Muscle layer of colon (tissue), 2 donors: ENCODE measurements around the gene SDC4.

ENCODE experiments used
- H3K27ac ChIP-seq: one replicate; pipeline ENCODE4 v1.7.0; 2013; ENCODE audit warnings: low read depth, mild to moderate bottlenecking, low read length, moderate library complexity
- H3K27me3 ChIP-seq, 2 donors: one replicate each; pipeline ENCODE4 v1.7.0; 2013; ENCODE audit warnings: low read length in 2 of 2, mild to moderate bottlenecking in 2 of 2; ENCODE audit not compliant: insufficient read depth in 2 of 2, control insufficient read depth in 1 of 2
- H3K36me3 ChIP-seq: one replicate; pipeline ENCODE4 v1.7.0; 2013; ENCODE audit warnings: mild to moderate bottlenecking, low read length; ENCODE audit not compliant: insufficient read depth
- H3K4me1 ChIP-seq: one replicate; pipeline ENCODE4 v1.7.0; 2013; ENCODE audit warnings: mild to moderate bottlenecking, low read length; ENCODE audit not compliant: insufficient read depth
- H3K4me3 ChIP-seq, 2 donors: one replicate each; pipeline ENCODE4 v1.7.0; 2013; ENCODE audit warnings: low read length in 2 of 2, low read depth in 1 of 2, mild to moderate bottlenecking in 1 of 2, moderate library complexity in 1 of 2
- H3K9ac ChIP-seq: one replicate; pipeline ENCODE4 v1.7.0; 2013; ENCODE audit warnings: low read length
- H3K9me3 ChIP-seq: one replicate; pipeline ENCODE4 v1.7.0; 2013; ENCODE audit warnings: mild to moderate bottlenecking, low read length
- donor health status: abdominal sarcoma.
- donor health status: Adenocarcinoma of cecum.

The SDC4 gene

GRCh38 chr20:45347936-45348778 is at the start of gene SDC4:
Gene SDC4, minus strand, starts transcription at chr20:45348424. Its CDS starts 40 bp downstream, at chr20:45348384.
- Histone ChIP-seq H3K27me3 (no peaks in the 10 kb centered on the region), H3K4me1 (peaks cover 41% of the 10 kb centered on the region), H3K9ac (peak within 1 kb of the TSS; percentile 100), H3K36me3 (no peaks in the 10 kb centered on the region), H3K27ac (peak within 1 kb of the TSS; percentile 86), H3K9me3 (no peaks in the 10 kb centered on the region), H3K4me3 (peak within 1 kb of the TSS; percentile 90 to 92)

DNA sequence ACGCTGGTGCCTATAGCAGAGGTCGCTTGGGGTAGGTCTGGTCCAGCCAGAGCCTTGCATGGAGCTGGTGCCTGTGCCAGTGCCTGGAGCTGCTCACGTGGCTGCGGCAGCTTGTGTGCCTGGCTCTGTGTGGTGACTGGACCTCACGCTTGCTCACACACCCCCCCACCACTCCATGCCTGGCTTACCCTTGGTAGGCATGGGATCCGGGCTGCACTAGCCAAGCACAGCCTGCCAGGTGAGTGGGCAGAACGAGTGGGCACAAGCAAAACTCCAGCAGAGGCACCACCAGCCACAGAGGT is 46.8 kb upstream of the SDC4 start:
- H3K9ac ChIP-seq: no peak overlapping the region
- H3K27ac ChIP-seq: no peak overlapping the region
- H3K4me1 ChIP-seq: no peaks in the 10 kb centered on the region

DNA sequence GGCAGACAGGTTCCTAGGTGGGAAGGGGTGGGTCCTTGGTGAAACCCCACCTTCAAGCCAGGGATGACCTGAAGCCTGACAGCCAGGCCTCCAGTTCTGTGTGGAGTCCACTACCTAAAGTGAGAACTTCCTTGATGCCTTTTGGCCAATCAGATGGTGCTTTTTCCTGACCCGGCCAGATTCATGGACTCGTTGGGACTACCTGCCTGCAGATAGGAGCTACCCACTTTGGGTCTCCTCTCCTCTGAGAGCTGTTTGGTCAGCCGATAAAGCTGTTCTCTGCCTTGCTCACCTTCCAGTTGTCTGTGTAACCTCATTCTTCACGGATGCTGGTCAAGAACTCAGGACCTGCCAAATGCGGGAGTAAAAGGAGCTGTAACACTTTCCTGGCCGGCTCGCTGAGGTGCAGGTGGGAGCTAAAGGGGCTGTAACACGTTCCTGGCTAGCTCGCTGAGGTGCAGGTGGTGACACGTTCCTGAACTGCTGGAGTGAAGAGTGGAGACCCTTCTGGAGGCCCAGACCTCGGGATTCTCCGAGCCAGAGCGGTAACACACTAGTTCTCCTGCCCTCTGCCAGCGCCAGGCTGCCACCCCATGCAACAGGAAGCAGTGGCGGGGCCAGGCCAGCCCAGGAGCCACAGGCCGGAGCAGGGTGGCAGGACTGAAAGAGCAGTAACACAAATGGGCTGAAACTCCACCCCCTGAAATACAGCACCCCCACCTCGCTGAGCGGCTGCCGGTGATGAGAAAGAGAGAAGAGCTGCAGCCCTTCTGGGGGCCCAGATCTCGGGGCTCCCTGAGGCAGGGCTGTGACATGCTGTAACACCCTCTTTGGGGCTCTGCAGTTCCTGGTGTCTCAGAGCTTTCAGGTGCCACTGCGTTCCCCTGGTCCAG is 46.2 kb upstream of the SDC4 start:
- Histone ChIP-seq H3K36me3 (peaks cover 4% of the 10 kb centered on the region), H3K9ac (no peak overlapping the region), H3K27me3 (no peaks in the 10 kb centered on the region), H3K4me3 (no peak overlapping the region), H3K4me1 (no peaks in the 10 kb centered on the region), H3K27ac (no peak overlapping the region), H3K9me3 (no peaks in the 10 kb centered on the region)

More for the DNA sequence above, 46.8 kb upstream of the SDC4 start:
- peaks cover 4% of the 10 kb centered on the region for H3K36me3 ChIP-seq
- no peaks in the 10 kb centered on the region for H3K27me3 ChIP-seq
- H3K9me3 ChIP-seq: no peaks in the 10 kb centered on the region
- no peak overlapping the region for H3K4me3 ChIP-seq

- Histone ChIP-seq H3K9ac (no peak overlapping the region), H3K9me3 (no peaks in the 10 kb centered on the region), H3K36me3 (peaks cover 4% of the 10 kb centered on the region), H3K27ac (no peak overlapping the region), H3K4me1 (no peaks in the 10 kb centered on the region), H3K27me3 (no peaks in the 10 kb centered on the region), H3K4me3 (no peak overlapping the region)
Measured at GRCh38 chr20:45392733-45393132, 44.5 kb upstream of the SDC4 start.

DNA sequence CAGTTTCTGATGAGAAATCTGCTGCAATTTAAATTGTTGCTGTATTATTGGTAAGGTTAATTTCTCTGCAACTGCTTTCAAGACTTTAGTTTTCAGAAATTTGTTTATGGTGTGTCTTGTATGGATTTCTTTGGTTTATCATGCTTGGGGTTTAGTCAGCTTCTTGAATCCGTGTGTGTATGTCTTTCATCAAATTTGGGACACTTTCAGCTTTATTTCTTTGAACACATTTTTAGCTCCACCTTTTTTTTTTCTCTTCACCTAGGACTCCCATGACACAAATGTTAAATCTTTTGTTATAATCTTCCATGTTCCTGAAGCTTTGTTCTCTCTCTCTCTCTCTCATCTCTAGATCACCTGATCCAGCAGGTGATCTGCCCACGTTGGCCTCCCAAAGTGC is 43.3 kb upstream of the SDC4 start:
- Histone ChIP-seq H3K4me1 (no peaks in the 10 kb centered on the region), H3K27ac (no peak overlapping the region), H3K36me3 (peaks cover 4% of the 10 kb centered on the region), H3K4me3 (no peak overlapping the region), H3K27me3 (no peaks in the 10 kb centered on the region), H3K9me3 (no peaks in the 10 kb centered on the region), H3K9ac (no peak overlapping the region)

- Histone ChIP-seq H3K36me3 (peaks cover 4% of the 10 kb centered on the region), H3K4me3 (no peak overlapping the region), H3K27me3 (no peaks in the 10 kb centered on the region), H3K27ac (no peak overlapping the region), H3K9me3 (no peaks in the 10 kb centered on the region), H3K4me1 (no peaks in the 10 kb centered on the region), H3K9ac (no peak overlapping the region)
Measured at GRCh38 chr20:45390931-45391330, 42.7 kb upstream of the SDC4 start.

GRCh38 chr20:45387274-45387673 is 39.0 kb upstream of the SDC4 start:
- no peaks in the 10 kb centered on the region for H3K9me3 ChIP-seq
- no peaks in the 10 kb centered on the region for H3K27me3 ChIP-seq
- H3K4me1 ChIP-seq: no peaks in the 10 kb centered on the region
- no peak overlapping the region for H3K4me3 ChIP-seq
- no peak overlapping the region for H3K27ac ChIP-seq
- H3K36me3 ChIP-seq: no peaks in the 10 kb centered on the region
- H3K9ac ChIP-seq: no peak overlapping the region

GRCh38 chr20:45378191-45378590 is 30.0 kb upstream of the SDC4 start, which contains the start of gene TP53TG5:
Gene TP53TG5, minus strand, starts transcription at chr20:45378325. Its CDS starts 89 bp downstream, at chr20:45378236.
- no peaks in the 10 kb centered on the region for H3K9me3 ChIP-seq
- no peaks in the 10 kb centered on the region for H3K36me3 ChIP-seq
- H3K9ac ChIP-seq: no peak within 1 kb of the TSS
- H3K27ac ChIP-seq: no peak within 1 kb of the TSS
- peaks cover 2% of the 10 kb centered on the region for H3K4me1 ChIP-seq
- H3K4me3 ChIP-seq: no peak within 1 kb of the TSS
- H3K27me3 ChIP-seq: no peaks in the 10 kb centered on the region

DNA sequence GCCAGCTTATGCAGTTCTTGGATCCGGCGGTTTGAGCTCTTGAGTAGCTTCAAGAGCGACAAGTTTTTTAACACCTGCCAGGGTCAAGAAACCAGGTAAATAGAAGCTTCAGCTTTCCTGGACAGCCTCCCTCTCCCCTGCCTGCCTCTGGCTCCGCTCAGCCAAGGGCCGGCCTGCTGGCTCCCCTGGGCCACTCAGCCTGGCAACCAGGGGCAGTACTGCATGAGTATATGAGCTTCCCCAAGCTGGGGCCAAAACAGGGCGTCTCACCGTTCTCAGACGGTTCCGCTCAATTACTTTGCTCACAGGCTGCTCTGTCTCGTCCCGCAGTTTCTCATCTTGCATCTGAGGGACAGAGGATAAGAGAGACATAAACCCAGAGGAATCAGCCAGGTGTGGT is 29.0 kb upstream of the SDC4 start:
- no peaks in the 10 kb centered on the region for H3K27me3 ChIP-seq
- H3K9ac ChIP-seq: no peak overlapping the region
- no peaks in the 10 kb centered on the region for H3K36me3 ChIP-seq
- H3K4me3 ChIP-seq: no peak overlapping the region
- no peak overlapping the region for H3K27ac ChIP-seq
- H3K4me1 ChIP-seq: peaks cover 8% of the 10 kb centered on the region
- H3K9me3 ChIP-seq: no peaks in the 10 kb centered on the region

GRCh38 chr20:45374966-45375365 is 26.7 kb upstream of the SDC4 start:
- Histone ChIP-seq H3K4me3 (no peak overlapping the region), H3K9me3 (no peaks in the 10 kb centered on the region), H3K9ac (no peak overlapping the region), H3K27me3 (no peaks in the 10 kb centered on the region), H3K36me3 (no peaks in the 10 kb centered on the region), H3K27ac (no peak overlapping the region), H3K4me1 (peaks cover 11% of the 10 kb centered on the region)

- Histone ChIP-seq H3K4me1 (peaks cover 11% of the 10 kb centered on the region), H3K9me3 (no peaks in the 10 kb centered on the region), H3K36me3 (no peaks in the 10 kb centered on the region), H3K27ac (peak overlapping the region; percentile 94), H3K4me3 (peak overlapping the region; percentile 59 to 83), H3K27me3 (no peaks in the 10 kb centered on the region), H3K9ac (no peak overlapping the region)
Measured at GRCh38 chr20:45374101-45374467, 25.9 kb upstream of the SDC4 start.
